Forelimb muscle (tissue), 1 donor: ENCODE results near the gene RPAP2. TPM values are rescaled to one million over a fixed set of nuclear protein-coding genes. Genes with fewer than 3 reads are reported as not detected.
A peak's percentile ranks its signal among the peaks of the same experiment; 100 is the strongest.
"Not testable (repeated sequence)": the region's sequence is repeated elsewhere in the genome, so short reads cannot be mapped to it uniquely, and the experiment has no call there.

Experiments used
- DNase-seq: peaks from one replicate; pipeline ENCODE4 v3.0.0-alpha.2; 2013; ENCODE audit warnings: low read depth
- polyA plus RNA-seq: library from polyadenylated mRNA; unstranded; fragments of 120-200 nt; gene quantifications from one replicate; pipeline ENCODE4 v1.2.1, GENCODE V29; 2013; ENCODE audit not compliant: insufficient read length

RPAP2 gene
- 13.3 TPM for polyA plus RNA-seq

GRCh38 chr1:92298573-92299476, at the start of gene RPAP2, which contains the start of gene GLMN:
RPAP2 (plus strand) TSS chr1:92299059; CDS start chr1:92299074, 15 bp downstream.
GLMN (minus strand) TSS chr1:92298987; CDS start chr1:92297999, 988 bp downstream.
- peak; percentile 75 for DNase-seq

GRCh38 chr1:92254714-92255113, 44.1 kb upstream of the RPAP2 start:
- DNase-seq = not testable (repeated sequence)

GRCh38 chr1:92259350-92259749, 39.5 kb upstream of the RPAP2 start:
- DNase-seq = no peak

- no peak for DNase-seq
These were observed 36.3 kb upstream of the RPAP2 start for GRCh38 chr1:92262516-92262915.

GRCh38 chr1:92273039-92273438, 25.8 kb upstream of the RPAP2 start:
- DNase-seq = no peak

- DNase-seq = no peak
These were observed 23.9 kb upstream of the RPAP2 start for GRCh38 chr1:92274939-92275338.

- no peak for DNase-seq
These were observed 22.8 kb upstream of the RPAP2 start for GRCh38 chr1:92276082-92276481.

- DNase-seq = no peak
These were observed 21.6 kb upstream of the RPAP2 start for GRCh38 chr1:92277105-92277723.

GRCh38 chr1:92279781-92280180, 19.1 kb upstream of the RPAP2 start:
- DNase-seq = not testable (repeated sequence)

GRCh38 chr1:92281411-92281810, 17.4 kb upstream of the RPAP2 start:
- DNase-seq = not testable (repeated sequence)

- DNase-seq = no peak
These were observed 7.4 kb upstream of the RPAP2 start for GRCh38 chr1:92291372-92291999.

GRCh38 chr1:92298213-92298572, 666 bp upstream of the RPAP2 start:
- no peak for DNase-seq

- no peak for DNase-seq
These were observed 755 bp downstream of the RPAP2 start for GRCh38 chr1:92299477-92300150.

- DNase-seq = no peak
These were observed 2.2 kb downstream of the RPAP2 start for GRCh38 chr1:92301021-92301420.

GRCh38 chr1:92306020-92306419, 7.2 kb downstream of the RPAP2 start:
- no peak for DNase-seq

GRCh38 chr1:92307980-92308379, 9.1 kb downstream of the RPAP2 start:
- DNase-seq = no peak

GRCh38 chr1:92310185-92310597, 11.3 kb downstream of the RPAP2 start:
- no peak for DNase-seq

- DNase-seq = no peak
These were observed 15.2 kb downstream of the RPAP2 start for GRCh38 chr1:92314024-92314423.

GRCh38 chr1:92315766-92316599, 17.1 kb downstream of the RPAP2 start:
- no peak for DNase-seq

- no peak for DNase-seq
These were observed 19.1 kb downstream of the RPAP2 start for GRCh38 chr1:92317836-92318493.
